Midbrain (tissue), 1 donor: Measurements from ENCODE around the gene NHLH1.
A peak's percentile ranks its signal among the peaks of the same experiment; 100 is the strongest.
"Not testable (repeated sequence)": the region's sequence is repeated elsewhere in the genome, so short reads cannot be mapped to it uniquely, and the experiment has no call there.

Source experiments
- DNase-seq: peaks from one replicate; lab custom pipeline; 2025; lab: John Stamatoyannopoulos, UW

NHLH1 gene

DNA sequence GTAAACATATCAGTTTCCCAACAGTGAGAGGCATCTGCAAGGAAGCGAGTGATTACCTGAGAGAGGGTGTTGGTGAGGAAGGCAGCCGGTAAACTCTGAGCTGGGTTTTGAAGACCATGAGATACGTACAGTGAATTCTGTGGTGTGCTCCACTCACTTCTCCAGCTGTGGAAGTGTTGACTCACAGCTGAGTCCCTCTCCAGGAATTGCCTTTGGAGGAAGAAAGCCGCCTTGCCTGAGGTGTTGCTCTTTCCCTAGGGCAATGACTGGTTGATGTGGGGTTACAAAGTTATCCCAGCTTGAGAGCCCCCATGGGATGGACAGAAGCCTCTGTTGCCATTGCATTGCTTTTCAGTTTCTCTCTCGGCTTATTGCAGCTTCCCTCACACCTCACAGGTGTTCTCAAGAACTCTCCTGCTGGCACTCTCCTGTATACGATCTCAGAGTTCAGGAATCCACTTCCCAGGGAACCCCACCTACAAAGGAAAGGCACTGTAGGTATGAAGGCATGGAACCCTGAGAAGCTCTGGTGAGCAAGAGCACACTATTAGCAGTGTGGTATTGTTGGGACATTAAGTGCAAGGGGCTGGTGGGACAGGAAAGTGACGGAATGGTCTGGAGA is 10.8 kb downstream of the NHLH1 start:
- no peak for DNase-seq

DNA sequence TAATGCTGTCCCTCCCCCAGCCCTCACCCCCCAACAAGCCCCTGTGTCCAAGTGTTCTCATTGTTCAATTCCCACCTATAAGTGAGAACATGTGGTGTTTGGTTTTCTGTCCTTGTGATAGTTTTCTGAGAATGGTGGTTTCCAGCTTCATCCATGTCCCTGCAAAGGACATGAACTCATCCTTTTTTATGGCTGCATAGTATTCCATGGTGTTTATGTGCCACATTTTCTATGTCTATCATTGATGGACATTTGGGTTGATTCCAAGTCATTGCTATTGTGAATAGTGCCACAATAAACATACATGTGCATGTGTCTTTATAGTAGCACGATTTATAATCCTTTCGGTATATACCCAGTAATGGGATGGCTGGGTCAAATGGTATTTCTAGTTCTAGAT is 17.9 kb downstream of the NHLH1 start:
- DNase-seq = not testable (repeated sequence)

DNA sequence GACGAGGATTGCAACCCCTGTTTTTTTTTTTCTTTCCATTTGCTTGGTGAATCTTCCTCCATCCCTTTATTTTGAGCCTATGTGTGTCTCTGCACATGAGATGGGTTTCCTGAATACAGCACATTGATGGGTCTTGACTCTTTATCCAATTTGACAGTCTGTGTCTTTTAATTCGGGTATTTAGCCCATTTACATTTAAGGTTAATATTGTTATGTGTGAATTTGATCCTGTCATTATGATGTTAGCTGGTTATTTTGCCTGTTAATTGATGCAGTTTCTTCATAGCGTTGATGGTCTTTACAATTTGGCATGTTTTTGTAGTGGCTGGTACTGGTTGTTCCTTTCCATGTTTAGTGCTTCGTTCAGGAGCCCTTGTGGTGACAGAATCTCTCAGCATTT is 21.5 kb downstream of the NHLH1 start:
- DNase-seq = not testable (repeated sequence)

DNA sequence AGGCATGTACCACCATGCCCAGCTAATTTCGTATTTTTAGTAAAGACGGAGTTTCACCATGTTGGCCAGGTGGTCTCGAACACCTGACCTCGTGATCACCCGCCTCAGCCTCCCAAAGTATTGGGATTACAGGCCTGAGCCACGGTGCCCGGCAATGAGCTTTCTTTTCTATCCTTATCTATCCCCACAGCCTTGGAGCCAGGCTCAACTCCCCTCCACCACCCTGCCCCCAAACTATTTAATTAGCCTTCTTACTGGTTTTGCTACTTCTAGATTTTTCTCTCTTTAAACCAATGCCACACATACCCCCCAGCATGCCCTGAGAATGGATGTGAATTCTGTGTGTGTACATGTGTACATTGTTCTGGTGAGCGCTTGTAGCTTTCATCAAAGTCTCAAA is 27.8 kb downstream of the NHLH1 start:
- DNase-seq = no peak

DNA sequence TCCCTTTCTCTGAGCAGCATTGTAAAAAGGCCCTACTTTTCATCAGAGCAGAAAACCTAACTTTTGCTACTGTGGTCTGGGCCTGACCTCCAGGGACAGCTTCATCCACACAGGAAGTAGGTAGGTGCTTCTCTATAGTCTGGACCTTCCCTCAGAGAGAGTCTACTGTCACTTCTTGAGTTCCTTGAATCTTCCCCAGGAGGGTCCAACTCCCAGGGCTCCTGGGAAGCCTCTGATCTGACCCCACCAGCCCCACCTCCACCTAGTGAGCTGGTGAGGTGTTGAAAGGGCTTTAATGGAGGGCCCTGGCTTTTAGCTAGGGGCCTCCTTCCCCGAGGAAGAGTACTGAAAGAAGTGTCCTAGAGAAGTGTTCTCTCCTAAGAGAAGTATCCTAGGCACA is 30.8 kb downstream of the NHLH1 start:
- DNase-seq = no peak

DNA sequence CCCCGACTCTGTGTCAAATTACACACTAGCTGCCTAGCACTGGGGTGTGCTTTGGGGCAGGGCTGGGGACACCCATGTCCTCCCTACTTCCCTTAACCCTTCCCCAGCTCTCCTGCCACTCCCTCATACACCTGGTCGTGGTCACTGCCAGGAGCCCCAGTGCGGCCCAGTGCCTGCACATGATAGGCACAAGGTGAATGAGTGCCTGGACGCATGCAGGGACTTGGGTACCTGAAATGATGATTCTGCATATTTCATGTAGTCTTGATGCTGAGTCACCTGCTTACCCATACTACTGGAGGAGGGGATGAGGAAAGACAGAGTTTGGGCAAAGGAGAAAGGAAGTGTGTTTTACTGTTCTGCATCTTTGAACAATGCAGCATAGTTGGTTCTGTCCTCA is 32.0 kb downstream of the NHLH1 start:
- no peak for DNase-seq

DNA sequence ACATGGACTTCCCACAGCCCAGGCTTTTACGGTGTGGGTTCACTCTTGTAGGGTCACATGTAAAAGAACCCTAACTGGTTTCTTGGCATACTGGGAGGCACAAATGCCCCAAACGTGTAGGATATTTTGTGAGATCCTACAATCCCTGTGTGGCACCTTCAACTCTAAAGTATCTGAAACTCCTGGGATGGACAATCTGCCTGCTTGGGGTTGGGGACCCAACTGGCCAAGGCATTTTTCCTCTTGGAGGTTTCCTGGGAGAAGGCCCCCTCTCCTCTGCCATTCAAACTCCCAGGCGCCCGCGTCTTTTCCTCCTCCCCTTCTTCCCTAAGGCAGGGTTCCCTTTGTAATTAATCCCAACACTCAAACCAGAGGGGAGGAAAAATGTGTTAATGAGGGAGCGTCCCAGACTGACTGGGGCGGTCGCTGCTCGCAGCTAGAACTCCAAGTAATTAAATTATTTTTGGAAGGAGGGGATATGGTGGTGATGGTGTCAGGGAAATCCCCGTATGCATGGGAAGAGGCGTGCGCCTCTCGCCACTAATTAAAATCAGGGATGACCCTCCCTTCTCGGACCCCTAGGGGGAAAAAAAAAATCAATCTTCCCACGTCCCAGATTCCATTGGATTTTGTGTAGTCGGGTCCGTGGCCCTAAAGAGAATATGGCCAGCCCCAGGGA is 32.8 kb downstream of the NHLH1 start:
- no peak for DNase-seq

DNA sequence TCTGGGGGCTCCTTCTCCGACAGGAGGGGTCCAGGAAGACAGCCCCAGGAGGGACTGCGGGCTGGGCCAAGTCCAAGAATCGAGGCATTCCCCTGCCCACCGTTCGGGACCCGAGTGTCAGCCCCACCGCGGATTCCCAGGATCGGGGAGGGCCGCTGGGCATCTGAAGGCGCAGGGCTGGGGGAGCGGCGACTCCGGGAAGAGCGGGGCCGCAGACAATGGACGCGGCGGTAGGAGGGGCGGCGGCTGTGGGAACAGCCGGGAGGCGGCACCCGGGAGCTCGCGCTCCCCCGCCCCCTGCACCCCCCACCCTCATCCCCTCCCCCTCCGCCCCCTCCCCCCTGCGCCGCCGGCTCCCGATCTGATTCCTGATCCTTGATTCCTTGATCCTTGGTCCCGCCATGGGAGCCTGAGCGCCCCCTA is 33.4 kb downstream of the NHLH1 start, which contains the start of gene VANGL2:
VANGL2 (plus strand) TSS at position 342 of the 423 bp plus-strand sequence. CDS start 15,274 bp downstream, outside the sequence.
- peak; percentile 87 for DNase-seq

DNA sequence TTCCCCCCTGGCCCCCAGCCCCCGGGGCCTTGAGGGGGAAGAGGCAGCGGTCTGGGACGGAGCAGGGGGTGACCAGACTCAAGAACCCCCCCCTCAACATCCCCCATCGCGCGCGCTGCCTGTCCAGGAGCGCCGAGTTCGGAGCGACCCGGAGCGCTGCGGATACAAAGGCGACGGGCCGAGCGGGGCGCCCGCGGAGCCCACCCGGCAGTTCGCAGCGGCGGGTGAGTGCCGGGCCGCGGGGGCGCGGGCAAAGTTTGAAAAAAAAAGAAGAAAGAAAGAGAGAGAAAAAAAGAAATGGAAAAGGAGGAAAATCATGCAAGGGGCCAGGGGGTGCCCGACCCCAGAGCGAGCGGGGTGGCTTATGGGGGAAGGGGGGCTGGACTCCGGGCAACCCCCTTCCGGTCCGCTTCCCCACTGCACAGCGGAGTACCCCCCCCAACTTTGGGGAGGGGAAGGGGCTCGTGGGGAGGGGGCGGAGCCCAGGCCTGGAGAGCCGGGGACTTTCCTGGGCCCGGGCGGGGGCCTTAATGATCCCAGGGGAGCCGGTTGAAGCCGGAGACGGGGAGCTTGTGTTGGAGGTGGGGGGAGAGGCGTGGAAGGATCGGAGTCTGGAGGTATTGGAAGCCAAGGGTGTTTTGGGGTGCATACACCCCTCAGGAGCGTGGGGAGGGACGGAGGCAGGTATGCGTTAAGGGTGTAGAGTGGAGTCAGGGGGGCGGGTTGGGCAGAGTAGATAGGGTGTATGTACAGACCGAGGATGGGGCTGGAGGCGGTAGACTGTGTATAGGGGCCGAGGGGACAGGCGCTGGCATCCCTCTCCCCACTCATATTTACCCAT is 34.0 kb downstream of the NHLH1 start:
- no peak for DNase-seq

DNA sequence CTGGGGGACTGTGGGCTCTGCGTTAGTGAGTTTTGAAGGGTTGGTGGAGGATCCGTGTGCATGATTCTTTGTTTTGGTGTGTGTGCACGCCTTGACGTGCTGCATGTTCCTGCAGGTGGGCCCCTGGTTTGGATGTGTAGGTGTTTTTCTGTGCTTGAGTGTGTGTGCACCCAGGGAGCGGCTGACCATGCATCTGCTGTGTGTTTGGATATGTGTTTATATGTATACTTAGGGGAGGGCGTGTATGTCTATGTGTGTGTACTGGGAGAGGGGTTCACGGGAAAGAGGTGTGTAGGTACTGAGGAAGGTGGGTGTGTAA is 34.6 kb downstream of the NHLH1 start:
- no peak for DNase-seq

DNA sequence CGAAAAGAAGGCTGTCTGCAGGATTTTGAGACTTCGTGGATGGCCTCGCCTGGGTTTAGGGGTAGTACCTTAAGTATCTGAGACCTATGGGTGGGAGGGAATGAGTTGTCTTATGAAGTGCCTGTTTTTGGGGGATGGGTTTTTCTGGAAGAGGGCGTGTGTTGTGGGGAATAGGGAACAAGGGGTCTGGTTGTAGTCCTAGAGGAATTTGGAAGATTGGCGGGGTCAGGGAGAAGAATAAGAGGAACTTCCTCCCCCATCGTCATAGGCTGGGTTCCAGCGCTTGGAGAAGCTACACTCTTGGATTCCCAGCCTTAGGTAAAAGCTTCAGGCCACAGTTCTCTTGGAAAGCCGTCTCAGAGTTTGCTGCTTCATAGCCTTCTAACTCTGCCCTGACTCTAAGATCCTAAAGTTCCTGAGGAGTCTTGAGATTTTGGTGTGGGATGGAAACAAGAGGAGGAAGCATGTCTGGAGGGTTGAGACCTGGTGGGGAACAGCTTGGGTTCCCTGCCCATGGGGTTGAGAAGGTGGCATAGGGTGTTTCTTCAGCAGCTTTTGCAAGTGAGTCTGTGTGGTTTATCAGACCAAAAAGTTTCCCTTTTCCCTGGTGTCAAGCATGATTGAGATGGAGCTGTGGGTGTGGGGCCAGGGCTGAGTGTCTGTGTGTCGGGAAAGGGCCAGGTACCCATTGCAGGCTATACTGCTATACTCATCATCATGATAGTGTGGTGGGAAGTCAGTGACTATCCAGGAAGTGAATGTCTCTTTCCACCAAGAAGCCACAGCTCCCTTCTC is 35.3 kb downstream of the NHLH1 start:
- DNase-seq = peak; percentile 9

DNA sequence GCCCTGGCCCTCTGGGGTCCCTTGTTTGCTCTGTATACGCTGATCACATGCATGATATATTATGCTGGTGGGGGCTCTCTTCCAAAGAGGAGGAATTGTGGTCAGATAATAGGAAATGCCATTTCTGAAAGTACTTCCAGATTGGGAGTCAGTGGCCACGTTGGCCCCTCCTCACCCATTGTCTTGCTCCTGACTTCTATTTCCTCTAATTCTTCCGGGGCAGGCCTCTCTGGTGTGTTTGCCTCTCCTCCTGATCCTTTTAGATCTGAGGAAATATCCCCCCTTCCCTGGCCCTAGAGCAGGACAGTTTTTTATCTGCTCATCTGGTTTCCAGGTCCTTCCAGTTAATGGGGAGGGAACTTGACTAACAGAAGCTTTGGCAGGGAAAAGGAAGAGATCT is 36.4 kb downstream of the NHLH1 start:
- no peak for DNase-seq

DNA sequence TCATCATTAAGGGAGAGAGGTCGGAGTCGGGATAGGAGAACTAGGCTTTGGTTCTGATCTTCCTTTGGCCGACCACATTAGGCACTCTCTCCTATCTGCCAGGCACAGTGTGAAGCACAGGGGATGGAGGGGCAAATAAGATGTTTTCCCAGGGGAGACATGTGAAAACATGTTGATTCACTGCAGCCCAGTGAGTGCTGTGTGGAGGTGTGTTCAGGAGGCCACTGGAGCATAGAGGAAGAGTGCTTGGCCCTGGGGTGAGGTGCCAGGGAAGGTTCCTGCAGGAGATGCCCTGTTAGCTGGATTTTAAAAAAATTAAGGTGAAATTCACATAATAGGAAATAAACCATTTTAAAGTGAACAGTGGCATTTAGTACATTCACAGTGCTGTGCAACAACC is 37.2 kb downstream of the NHLH1 start:
- DNase-seq = no peak

DNA sequence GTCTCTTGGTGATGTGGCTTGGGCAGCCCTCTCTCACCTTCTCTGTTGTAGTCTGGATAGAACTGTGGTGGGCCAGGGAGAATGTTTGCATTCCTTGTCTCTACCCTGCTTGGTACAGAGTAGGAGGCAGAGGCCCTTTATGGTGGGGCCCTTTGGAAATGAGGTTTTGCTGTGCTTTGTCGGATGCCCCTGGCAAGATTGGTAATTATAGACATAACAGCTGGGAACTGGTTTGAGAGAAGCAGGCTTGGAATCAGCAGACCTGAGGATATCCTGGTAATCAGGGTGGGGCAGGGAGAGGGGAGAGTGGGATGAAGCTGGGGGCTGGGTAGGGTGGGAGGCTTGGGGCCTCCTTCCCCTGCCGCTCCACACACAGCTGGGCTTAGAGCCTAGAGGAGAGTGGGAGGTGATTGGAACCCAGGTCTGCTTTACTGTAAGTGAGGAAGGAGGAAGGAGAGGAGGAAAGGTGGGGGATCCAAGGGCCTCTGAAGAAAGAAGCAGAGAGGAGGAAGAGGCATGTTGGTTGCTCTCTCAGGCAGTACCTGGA is 38.5 kb downstream of the NHLH1 start:
- no peak for DNase-seq

DNA sequence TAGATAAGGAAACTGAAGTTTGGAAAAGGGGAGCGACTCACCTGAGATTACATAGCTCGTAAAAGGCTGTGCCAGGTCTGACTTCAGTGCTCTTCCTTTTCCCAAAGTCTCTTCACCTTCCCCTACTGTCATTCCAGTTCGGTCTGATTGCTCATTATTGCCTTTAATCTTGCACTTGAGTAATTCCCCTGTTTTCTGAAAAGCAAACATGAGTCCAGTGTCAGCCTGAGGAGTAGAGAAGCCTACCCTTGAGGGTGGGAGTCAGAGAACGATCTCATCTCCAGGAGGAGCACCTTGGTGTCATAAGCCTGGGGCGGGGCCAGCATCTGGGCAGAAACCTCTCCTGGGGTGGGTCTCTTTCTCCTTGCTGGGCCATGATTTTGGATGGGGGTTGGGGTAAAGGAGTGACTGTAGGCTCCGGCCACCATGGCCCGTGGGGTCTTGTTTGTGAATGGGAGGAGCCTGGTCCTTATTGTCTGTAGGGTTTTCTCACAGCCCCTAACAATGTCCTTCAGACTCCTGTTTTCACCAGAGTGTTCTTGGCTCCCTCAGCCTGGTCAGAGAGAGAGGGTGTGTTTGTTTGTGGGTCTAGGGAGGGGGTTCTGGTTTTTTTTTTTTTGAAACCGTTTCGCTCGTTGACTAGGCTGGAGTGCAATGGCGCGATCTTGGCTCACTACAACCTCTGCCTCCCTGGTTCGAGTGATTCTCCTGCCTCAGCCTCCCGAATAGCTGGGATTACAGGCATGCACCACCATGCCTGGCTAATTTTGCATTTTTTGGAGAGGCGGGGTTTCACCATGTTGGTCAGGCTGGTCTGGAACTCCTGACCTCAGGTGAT is 39.5 kb downstream of the NHLH1 start:
- no peak for DNase-seq

DNA sequence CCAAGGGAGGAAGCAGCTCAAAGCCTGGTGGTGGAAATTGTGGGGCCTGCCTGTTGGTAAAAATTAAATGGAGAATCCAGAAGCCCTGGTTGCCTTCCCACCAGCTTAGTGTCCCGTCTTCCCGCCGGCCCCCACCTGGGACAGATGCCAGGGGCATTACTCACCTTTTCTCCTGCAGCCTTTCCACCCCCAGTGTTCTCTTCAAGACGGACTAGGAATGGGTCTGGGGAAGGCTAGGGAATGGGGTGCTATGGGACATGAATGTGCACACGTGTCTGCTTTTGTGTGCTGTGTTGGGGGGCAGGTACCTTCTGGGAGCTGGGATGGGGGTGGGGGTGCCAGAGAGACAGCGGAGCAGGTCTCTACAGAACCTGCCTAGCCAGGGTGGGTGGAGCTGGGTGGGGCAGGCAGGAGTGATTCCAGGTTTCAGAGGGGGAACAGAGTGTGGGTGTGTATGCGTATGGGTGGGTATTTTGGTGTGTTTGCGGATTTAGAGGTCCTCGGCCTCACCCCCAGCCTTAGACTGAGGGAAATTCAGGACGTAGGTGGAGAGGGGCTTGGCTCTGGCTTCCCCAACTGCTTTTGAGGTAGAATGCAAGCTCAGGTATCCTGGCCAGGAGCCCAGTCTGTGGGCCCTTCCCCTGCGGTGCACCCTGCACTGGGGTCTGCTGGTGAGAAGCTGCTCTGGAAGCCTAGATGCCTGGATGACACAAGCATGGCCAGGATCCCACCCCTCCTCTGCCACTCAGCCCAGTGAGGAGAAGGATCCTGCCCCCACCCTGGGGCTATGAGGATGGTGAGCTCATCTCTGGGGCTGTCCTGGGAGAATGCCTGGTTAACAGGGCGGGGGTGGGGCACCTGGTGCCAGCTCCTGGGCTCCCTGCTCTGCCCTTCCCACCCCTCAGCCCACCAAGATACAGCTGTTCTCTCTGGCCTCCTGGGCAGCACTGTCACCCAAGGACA is 41.2 kb downstream of the NHLH1 start:
- no peak for DNase-seq

DNA sequence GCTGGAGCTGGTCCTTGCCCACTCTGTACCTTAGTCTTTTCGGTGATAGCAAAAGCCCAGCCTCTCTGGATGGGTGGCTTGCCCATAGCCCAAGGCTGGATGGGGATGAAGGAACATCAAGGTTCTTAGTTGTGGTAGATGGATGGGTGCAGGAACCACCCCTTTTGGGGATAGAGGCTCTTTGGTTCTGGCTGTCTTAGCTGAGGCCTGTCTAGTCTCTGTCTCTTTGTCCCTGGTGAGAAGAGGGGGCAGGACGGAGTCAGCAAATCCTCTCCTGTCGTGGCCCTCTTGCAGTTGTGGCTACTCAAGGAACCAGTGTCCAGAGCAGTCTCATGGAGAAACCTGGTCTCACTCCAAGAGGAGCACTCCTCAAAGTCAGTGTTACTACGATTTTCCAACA is 42.0 kb downstream of the NHLH1 start:
- no peak for DNase-seq

DNA sequence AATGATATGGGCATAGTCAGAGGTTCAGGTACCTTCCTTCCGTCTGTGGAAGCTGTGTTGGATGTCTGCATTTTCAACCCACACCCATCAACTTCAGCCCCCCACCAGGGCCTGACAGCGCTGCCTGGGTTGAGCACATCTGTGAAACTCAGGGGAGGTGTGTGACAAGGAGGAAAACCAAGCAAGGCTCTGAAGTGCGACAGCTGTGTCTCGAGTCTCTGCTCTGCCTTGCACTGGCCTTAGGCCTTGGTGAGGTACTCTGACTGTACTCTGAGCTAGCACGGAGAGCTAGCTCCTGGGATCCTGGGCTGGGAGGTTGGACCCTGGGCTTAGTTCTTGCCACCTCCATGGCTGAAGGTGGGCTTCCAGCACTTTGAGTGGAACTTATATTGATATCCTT is 42.6 kb downstream of the NHLH1 start:
- no peak for DNase-seq

DNA sequence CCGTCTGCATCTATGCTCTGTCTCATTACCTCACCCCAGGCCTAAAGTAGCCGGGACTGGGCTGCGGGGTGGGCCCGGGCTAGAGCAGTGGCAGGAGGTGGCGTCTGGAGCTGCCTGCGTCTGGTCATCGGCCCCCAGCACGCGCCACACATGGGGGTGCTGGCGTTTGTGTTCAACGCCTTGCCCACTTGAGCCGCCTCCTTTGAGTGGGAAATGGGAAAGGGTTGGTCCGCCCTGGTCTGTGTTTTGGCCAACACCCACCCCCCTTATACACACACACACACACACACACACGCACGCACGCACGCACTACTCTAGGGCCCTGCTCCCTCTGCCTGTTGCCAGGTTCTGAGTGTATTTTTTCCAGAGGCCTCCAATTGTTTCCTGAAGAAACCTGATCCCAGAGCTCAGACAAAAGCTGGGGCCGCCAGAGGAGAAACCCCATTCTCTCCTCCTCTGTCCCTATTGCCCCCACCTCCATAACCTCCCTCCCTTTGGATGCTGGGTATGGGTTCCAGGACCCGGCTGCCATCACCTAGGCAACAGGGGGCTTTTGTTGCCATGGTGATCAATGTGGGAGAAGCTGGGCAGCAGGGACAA is 43.6 kb downstream of the NHLH1 start:
- DNase-seq = peak; percentile 49
